Keratinocyte (primary cell): ENCODE results near the gene MYL5. TPM values are rescaled to one million over a fixed set of nuclear protein-coding genes. Genes with fewer than 3 reads are reported as not detected.

Experiments used
- DNase-seq: peaks from one replicate; pipeline ENCODE4 v3.0.0-alpha.2; 2011; ENCODE audit warnings: low read depth, missing footprints, low spot score
- FAIRE-seq: peaks from 2 replicates; lab custom pipeline; 2011; peaks lifted over from hg19 to GRCh38; lab: Jason Lieb, UNC
- H2AFZ ChIP-seq: 2 replicates; pipeline ENCODE4 v1.6.0; 2012; ENCODE audit warnings: low read length, control low read depth, inconsistent platforms; ENCODE audit not compliant: control insufficient read depth
- H3K27ac ChIP-seq: 2 replicates; pipeline ENCODE4 v1.5.1; 2011; ENCODE audit warnings: low read length; ENCODE audit not compliant: control insufficient read depth, insufficient read depth
- H3K27me3 ChIP-seq: 3 replicates; pipeline ENCODE4 v1.6.0; 2011; ENCODE audit warnings: low read length; ENCODE audit not compliant: control insufficient read depth, insufficient read depth; ENCODE audit errors: extremely low read depth
- H3K36me3 ChIP-seq, 2 experiments: 2 replicates in 1 of 2; 3 replicates in 1 of 2; pipeline ENCODE4 v1.5.1; 2011; ENCODE audit warnings: low read length in 2 of 2, mild to moderate bottlenecking in 1 of 2; ENCODE audit not compliant: control insufficient read depth in 2 of 2, insufficient read depth in 2 of 2; ENCODE audit errors: extremely low read depth in 1 of 2
- H3K4me1 ChIP-seq: 3 replicates; pipeline ENCODE4 v1.5.1; 2011; ENCODE audit warnings: low read length; ENCODE audit not compliant: control insufficient read depth, insufficient read depth; ENCODE audit errors: extremely low read depth
- H3K4me2 ChIP-seq: 3 replicates; pipeline ENCODE4 v1.6.0; 2011; ENCODE audit warnings: low read depth, low read length; ENCODE audit not compliant: control insufficient read depth, insufficient read depth; ENCODE audit errors: extremely low read depth
- H3K4me3 ChIP-seq, 3 experiments: fragments of 200-600 bp in 1 of 3; sonication (generic) in 1 of 3; 2 replicates in 2 of 3; 3 replicates in 1 of 3; pipeline ENCODE4 v1.5.1; 2011 to 2016; ENCODE audit warnings: low read length in 3 of 3, mild to moderate bottlenecking in 3 of 3, control low read depth in 2 of 3, inconsistent platforms in 1 of 3, low read depth in 1 of 3, mixed read lengths in 1 of 3, mixed run types in 1 of 3, moderate library complexity in 1 of 3; ENCODE audit not compliant: control insufficient read depth in 2 of 3, insufficient read depth in 2 of 3; ENCODE audit errors: extremely low read depth in 1 of 3
- H3K79me2 ChIP-seq: 2 replicates; pipeline ENCODE4 v1.6.0; 2012; ENCODE audit warnings: low read length; ENCODE audit not compliant: control insufficient read depth, insufficient read depth
- H3K9ac ChIP-seq: 3 replicates; pipeline ENCODE4 v1.6.0; 2011; ENCODE audit warnings: low read length; ENCODE audit not compliant: control insufficient read depth, insufficient read depth; ENCODE audit errors: extremely low read depth
- H3K9me1 ChIP-seq: 3 replicates; pipeline ENCODE4 v1.6.0; 2011; ENCODE audit warnings: low read length; ENCODE audit not compliant: control insufficient read depth, insufficient read depth; ENCODE audit errors: extremely low read depth
- H3K9me3 ChIP-seq: 2 replicates; pipeline ENCODE4 v1.5.1; 2012; ENCODE audit warnings: low read depth, low read length; ENCODE audit not compliant: control insufficient read depth
- H4K20me1 ChIP-seq: 3 replicates; pipeline ENCODE4 v1.6.0; 2011; ENCODE audit warnings: low read length; ENCODE audit not compliant: control insufficient read depth, insufficient read depth; ENCODE audit errors: extremely low read depth
- CTCF ChIP-seq, 3 experiments: IDR thresholded peaks in 1 of 3; conservative IDR thresholded peaks in 1 of 3; optimal IDR thresholded peaks in 1 of 3; 2 replicates in 2 of 3; 3 replicates in 1 of 3; pipeline versions ENCODE3 to v1.5.1; 2011; ENCODE audit warnings: low read length in 3 of 3, mild to moderate bottlenecking in 3 of 3, moderate library complexity in 2 of 3, control low read depth in 1 of 3, inconsistent platforms in 1 of 3; ENCODE audit not compliant: insufficient read depth in 2 of 3; ENCODE audit errors: extremely low read depth in 1 of 3
- EZH2 ChIP-seq: IDR thresholded peaks from one replicate; pipeline ENCODE4 v1.6.1; 2012; ENCODE audit warnings: inconsistent platforms, mild to moderate bottlenecking, low read length, moderate library complexity
- dilution Hi-C: fragments of 300-500 bp; cut with MboI; formaldehyde crosslinking; loops from one replicate; pipeline ENCODE4 v1.7.0; 2020; ENCODE audit warnings: low sequenced_read_pairs; ENCODE audit not compliant: extremely low pct_ligation_motif_present
- polyA plus RNA-seq, 5 experiments: library from polyadenylated mRNA; depleted of rRNA in 3 of 5; stranded (reverse) in 3 of 5; stranded (forward) in 1 of 5; unstranded in 1 of 5; fragments of >200 nt; gene quantifications; 1 replicate in 1 of 5; 2 replicates in 3 of 5; 3 replicates in 1 of 5; pipeline versions ENCODE4 v1.2.1 to v1.2.3, GENCODE V29; 2011 to 2012; ENCODE audit warnings: missing spikeins in 2 of 5, low read depth in 1 of 5, low replicate concordance in 1 of 5

Gene MYL5
- polyA plus RNA-seq, 1 donor (not counting 4 experiments of a cell fraction or from before 2014, with no cell fraction given): 8.0 TPM

- no peak overlapping the region for H3K4me3 ChIP-seq
- no peaks in the 10 kb centered on the region for H3K36me3 ChIP-seq
- no peaks in the 10 kb centered on the region for H3K9me3 ChIP-seq
- H3K27me3 ChIP-seq: peaks cover 19% of the 10 kb centered on the region
- no peak for TF ChIP-seq CTCF (optimal IDR thresholded peaks at IDR 0.05 in 1 of 3, IDR thresholded peaks at IDR 0.05 in 1 of 3, conservative IDR thresholded peaks at IDR 0.05 in 1 of 3; ENCODE audit: extremely low read depth in 1 of 3, insufficient read depth in 2 of 3, low read length in 3 of 3)
- TF ChIP-seq EZH2: no peak
- no peak for DNase-seq
- no peak overlapping the region for H3K4me2 ChIP-seq
- no peak overlapping the region for H2AFZ ChIP-seq
- FAIRE-seq: no peak
- H4K20me1 ChIP-seq: peaks cover 4% of the 10 kb centered on the region
- no peaks in the 10 kb centered on the region for H3K79me2 ChIP-seq
- peaks cover 6% of the 10 kb centered on the region for H3K4me1 ChIP-seq
- H3K9me1 ChIP-seq: no peaks in the 10 kb centered on the region
- H3K9ac ChIP-seq: no peak overlapping the region
- H3K27ac ChIP-seq: no peak overlapping the region
- dilution Hi-C loops: no loop called here
Measured at GRCh38 chr4:687048-687970, 13.0 kb downstream of the MYL5 start.

DNA sequence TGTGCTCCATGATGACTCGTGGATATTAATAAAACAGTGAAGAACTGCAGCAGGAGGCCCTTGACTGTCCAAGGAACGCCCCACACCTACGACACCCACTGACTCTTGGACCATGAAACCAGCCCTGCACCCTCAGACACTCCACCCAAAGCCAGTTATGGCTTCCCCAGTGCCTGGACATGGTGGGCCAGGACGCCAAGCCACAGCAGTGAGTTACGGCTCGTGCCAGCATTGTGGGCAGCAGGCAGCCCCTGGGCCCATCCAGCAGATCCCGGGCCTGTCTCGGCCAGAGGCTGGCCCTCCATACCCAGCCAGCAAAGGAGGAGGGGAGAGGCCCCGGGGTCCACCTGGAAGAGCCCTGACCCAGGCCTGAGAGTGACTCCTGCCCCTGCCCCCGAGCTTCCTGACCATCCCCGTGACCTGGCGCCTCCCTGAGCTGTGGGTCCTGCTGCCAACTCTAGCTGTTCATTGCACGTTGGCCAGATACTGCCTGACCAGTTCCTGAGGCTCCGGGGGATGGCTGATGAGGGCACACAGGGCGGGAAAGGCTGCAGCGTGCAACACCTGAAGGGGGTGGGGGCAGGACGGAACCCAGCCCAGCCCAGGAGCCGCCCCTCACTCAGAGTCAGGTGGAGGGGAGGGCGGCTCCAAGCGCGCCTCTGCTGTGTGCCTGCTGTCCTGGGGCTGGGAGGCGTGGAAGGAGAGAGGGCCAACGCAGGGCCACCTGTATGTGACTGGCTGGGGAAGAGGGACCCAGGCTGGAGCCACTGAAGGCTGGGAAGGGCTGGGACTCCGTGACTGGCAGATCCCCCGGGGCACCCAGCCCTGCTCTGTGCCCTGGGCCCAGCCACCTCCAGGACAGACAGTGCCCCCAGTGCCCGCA lies 13.9 kb downstream of the MYL5 start:
- Histone ChIP-seq H4K20me1 (peaks cover 4% of the 10 kb centered on the region), H3K9ac (no peak overlapping the region), H3K4me1 (peaks cover 6% of the 10 kb centered on the region), H3K27me3 (peaks cover 11% of the 10 kb centered on the region), H3K36me3 (no peaks in the 10 kb centered on the region), H3K4me3 (no peak overlapping the region), H3K9me1 (no peaks in the 10 kb centered on the region), H3K27ac (no peak overlapping the region), H3K9me3 (no peaks in the 10 kb centered on the region), H2AFZ (no peak overlapping the region), H3K4me2 (no peak overlapping the region), H3K79me2 (no peaks in the 10 kb centered on the region)
- dilution Hi-C loops: no loop called here
- FAIRE-seq (no peak), DNase-seq (no peak)
- no peak for TF ChIP-seq CTCF (optimal IDR thresholded peaks at IDR 0.05 in 1 of 3, IDR thresholded peaks at IDR 0.05 in 1 of 3, conservative IDR thresholded peaks at IDR 0.05 in 1 of 3; ENCODE audit: extremely low read depth in 1 of 3, insufficient read depth in 2 of 3, low read length in 3 of 3)
- TF ChIP-seq EZH2: peak; percentile 14
